ENCODE data around the gene MRGPRX4. TPM values are rescaled to one million over a fixed set of nuclear protein-coding genes. Genes with fewer than 3 reads are reported as not detected.

The MRGPRX4 gene
- total and polyA plus RNA-seq, 2 of the 4 experiments (the other 2 are of a cell fraction): 0.05 TPM; not detected in 1

GRCh38 chr11:18222814-18223421, 50.3 kb downstream of the MRGPRX4 start:
- no peaks in the 10 kb centered on the region for H3K9me1 ChIP-seq (ENCODE audit: insufficient read depth, low read length)
- H3K18ac ChIP-seq (ENCODE audit: low read depth, low read length): no peak overlapping the region
- H3K27ac ChIP-seq (ENCODE audit: insufficient read depth, low read length): no peak overlapping the region
- no CpG with 5 or more reads among the region's 3 CpGs for WGBS, 2 experiments (ENCODE audit: extremely low coverage in 2 of 2, insufficient read length in 1 of 2)
- H3K4me3 ChIP-seq (ENCODE audit: insufficient read depth, low read depth, low read length): no peak overlapping the region
- H2AK9ac ChIP-seq (replicated peaks; ENCODE audit: low read depth, low read length, poor library complexity): no peak overlapping the region
- no peak overlapping the region for H2AK5ac ChIP-seq (ENCODE audit: low read depth, low read length)
- H3K36me3 ChIP-seq (ENCODE audit: control insufficient read depth, insufficient read depth, low read length): no peaks in the 10 kb centered on the region
- no peaks in the 10 kb centered on the region for H3K9me3 ChIP-seq (ENCODE audit: control insufficient read depth, insufficient read depth, low read length)
- no peak overlapping the region for H2BK20ac ChIP-seq (ENCODE audit: low read depth, low read length)
- dilution Hi-C loops (cut with HindIII; ENCODE audit: low sequenced_read_pairs, unreplicated experiment): no loop called here
- no peak overlapping the region for H3K14ac ChIP-seq (replicated peaks; ENCODE audit: low read depth, low read length)
- H3K23ac ChIP-seq (ENCODE audit: low read depth, low read length): no peak overlapping the region
- no peak overlapping the region for H3K9ac ChIP-seq (ENCODE audit: low read depth, low read length)
- no peaks in the 10 kb centered on the region for H3K4me1 ChIP-seq (ENCODE audit: control insufficient read depth, insufficient read depth, low read length)
- ATAC-seq (ENCODE audit: low read depth) (no peak), DNase-seq (no peak)
- no peaks in the 10 kb centered on the region; the same call in 1 of the 2 replicates for H3K27me3 ChIP-seq (ENCODE audit: control insufficient read depth, insufficient read depth, low read length)
- TF ChIP-seq RCOR1 (IDR thresholded peaks at IDR 0.05; ENCODE audit: insufficient replicate concordance, low read length) (no peak), NFE2L2 (IDR thresholded peaks at IDR 0.05; ENCODE audit: low read depth, low read length) (no peak), MXI1 (IDR thresholded peaks at IDR 0.05; ENCODE audit: borderline replicate concordance, low read depth, low read length) (no peak), MAFK (IDR thresholded peaks at IDR 0.05; ENCODE audit: low read depth, low read length) (no peak), SMC3 (IDR thresholded peaks at IDR 0.05; ENCODE audit: low read depth, low read length) (no peak), CTCF (conservative IDR thresholded peaks at IDR 0.05; ENCODE audit: low read depth, low read length) (no peak), CEBPB (IDR thresholded peaks at IDR 0.05; ENCODE audit: low read depth, low read length) (no peak), ELK1 (IDR thresholded peaks at IDR 0.05; ENCODE audit: borderline replicate concordance, low read depth, low read length) (no peak), BHLHE40 (IDR thresholded peaks at IDR 0.05; ENCODE audit: low read depth, low read length) (no peak), CHD1 (IDR thresholded peaks at IDR 0.05; ENCODE audit: low read depth, low read length) (no peak), FOS (IDR thresholded peaks at IDR 0.05; ENCODE audit: low read depth, low read length) (no peak)
- no peak overlapping the region for H3K4me2 ChIP-seq (ENCODE audit: low read depth, low read length)
- no peak overlapping the region for H3K4ac ChIP-seq (ENCODE audit: low read depth, low read length)
- in situ Hi-C loops (cut with MboI; ENCODE audit: low sequenced_read_pairs): no loop called here
- no peak overlapping the region for H2BK120ac ChIP-seq (ENCODE audit: low read depth, low read length)
- BruUV-seq (replicated peaks): no TSS peak
- no peaks in the 10 kb centered on the region for H4K20me1 ChIP-seq (ENCODE audit: insufficient read depth, low read length)
- H4K91ac ChIP-seq (ENCODE audit: insufficient read depth, low read depth, low read length): no peak overlapping the region
- H2AFZ ChIP-seq (replicated peaks; ENCODE audit: low read length, poor library complexity): no peak overlapping the region
- no peak overlapping the region for H2BK15ac ChIP-seq (ENCODE audit: low read depth, low read length)
- CTCF ChIA-PET: interaction anchor here (1.0 kb wide), 1 partner anchor 21 kb away, joined by 3 read pairs; no protein-coding TSS in a partner anchor
- H3K56ac ChIP-seq (ENCODE audit: extremely low read depth, insufficient read depth, low read length): no peak overlapping the region
- no peaks in the 10 kb centered on the region for H3K79me1 ChIP-seq (ENCODE audit: low read depth in 1 of 2, low read length in 2 of 2)
- no peak overlapping the region for H4K5ac ChIP-seq (ENCODE audit: low read depth, low read length)
- peak overlapping the region; percentile 78 for H2BK5ac ChIP-seq (ENCODE audit: low read depth, low read length, poor library complexity, severe bottlenecking)
- no peak overlapping the region for H4K8ac ChIP-seq (ENCODE audit: low read depth in 2 of 2, low read length in 2 of 2)
- POLR2A ChIA-PET (ENCODE audit: unreplicated experiment): no interaction called here
- intact Hi-C loops (cut with micrococcal nuclease): no loop called here
